ENCODE data around the gene SH3TC2.

DNA sequence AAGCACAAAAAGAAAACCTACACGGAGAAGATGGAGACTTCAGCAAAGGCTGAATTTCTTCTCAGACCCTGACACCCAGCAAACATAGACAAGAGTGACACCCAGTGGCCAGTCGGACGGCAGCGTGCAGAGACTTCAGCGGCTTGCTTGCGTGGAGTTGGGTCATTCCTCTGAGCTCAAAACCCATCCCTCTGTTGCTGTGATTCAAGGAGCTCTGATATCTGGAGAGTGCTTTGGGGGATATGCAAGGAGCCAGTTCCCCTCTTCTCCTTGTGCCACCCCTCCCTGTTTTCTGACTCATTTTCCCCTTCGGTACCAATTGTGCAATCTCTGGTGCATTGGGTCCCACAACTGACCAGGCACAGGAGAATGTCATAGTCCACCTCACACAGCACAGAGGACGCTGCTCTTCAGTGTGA, 27.5 kb downstream of the SH3TC2 start:
- TF ChIP-seq, protein P1, sequence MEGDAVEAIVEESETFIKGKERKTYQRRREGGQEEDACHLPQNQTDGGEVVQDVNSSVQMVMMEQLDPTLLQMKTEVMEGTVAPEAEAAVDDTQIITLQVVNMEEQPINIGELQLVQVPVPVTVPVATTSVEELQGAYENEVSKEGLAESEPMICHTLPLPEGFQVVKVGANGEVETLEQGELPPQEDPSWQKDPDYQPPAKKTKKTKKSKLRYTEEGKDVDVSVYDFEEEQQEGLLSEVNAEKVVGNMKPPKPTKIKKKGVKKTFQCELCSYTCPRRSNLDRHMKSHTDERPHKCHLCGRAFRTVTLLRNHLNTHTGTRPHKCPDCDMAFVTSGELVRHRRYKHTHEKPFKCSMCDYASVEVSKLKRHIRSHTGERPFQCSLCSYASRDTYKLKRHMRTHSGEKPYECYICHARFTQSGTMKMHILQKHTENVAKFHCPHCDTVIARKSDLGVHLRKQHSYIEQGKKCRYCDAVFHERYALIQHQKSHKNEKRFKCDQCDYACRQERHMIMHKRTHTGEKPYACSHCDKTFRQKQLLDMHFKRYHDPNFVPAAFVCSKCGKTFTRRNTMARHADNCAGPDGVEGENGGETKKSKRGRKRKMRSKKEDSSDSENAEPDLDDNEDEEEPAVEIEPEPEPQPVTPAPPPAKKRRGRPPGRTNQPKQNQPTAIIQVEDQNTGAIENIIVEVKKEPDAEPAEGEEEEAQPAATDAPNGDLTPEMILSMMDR (IDR thresholded peaks at IDR 0.05), result peak; percentile 50 to 77 (median 68)
- no peak for TF ChIP-seq POLR2A (IDR thresholded peaks at IDR 0.05)
- no peak for TF ChIP-seq POLR2AphosphoS5 (IDR thresholded peaks at IDR 0.05)

Data from breast epithelium (tissue), 3 donors.